Measurements from ENCODE around the gene SYNE1.

SYNE1 gene

DNA sequence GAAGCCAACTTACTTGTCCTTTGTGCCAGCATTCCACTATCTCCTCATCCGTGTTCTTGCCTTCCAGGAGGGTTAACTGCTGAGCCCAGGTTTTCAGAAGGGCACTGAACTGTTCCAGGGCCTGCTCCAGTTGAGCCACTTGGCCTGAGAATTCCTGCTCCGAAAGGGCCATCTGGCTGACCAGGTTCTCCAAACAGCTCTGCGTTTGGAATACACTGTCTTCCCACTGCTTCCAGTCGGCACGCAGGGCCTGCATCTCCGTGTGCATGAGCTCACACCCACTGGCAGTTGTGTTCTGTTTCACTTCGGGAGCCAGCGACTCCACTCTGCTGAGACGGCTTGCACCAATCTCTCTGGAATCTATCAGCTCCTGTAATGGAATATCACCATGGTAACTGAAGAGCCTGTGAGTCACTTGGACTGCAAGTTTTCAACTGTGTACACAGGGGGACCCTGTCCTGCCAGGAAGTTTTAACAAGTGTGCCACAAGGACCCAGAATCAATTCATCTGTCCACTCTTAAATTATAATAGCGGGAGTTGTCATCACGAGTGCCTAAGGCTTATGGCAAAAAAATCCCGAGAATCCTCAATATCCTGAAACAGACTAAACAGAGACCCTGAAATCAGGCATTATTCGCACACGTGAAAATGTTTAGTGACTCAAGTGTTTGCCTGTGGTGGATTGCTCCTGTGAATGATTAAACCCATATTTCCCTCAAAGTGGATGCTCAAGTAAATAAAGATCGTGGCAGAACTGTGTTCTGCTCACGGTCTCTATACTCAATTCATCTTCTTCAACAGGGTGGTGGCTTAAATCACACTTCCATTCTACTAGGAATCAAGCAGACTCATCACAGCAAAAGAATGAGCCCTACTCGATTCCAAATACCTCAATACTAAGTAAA, 255.9 kb downstream of the SYNE1 start:
- in situ Hi-C loops (cut with HindIII; ENCODE audit: low sequenced_read_pairs): no loop called here

DNA sequence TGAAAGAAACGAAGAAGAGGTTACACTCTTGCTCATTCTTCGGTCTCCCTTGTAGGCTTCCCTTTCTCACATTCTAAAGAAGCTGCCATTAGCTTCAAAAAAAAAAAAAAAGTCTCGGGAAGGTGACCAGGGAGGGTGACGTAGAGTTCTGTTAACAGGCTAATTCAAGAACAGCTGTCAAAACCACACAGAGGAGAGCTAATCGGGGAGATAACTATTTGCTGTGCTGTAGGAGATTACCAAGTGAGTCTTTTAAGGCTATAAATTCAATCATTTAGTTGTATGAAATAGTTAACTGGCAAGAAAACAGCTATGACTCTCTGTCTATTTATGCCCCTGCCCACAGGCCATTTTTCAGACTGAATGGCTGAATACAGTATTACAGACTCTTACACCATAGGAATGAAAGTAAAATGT, 256.8 kb downstream of the SYNE1 start:
- in situ Hi-C loops (cut with HindIII; ENCODE audit: low sequenced_read_pairs): no loop called here

DNA sequence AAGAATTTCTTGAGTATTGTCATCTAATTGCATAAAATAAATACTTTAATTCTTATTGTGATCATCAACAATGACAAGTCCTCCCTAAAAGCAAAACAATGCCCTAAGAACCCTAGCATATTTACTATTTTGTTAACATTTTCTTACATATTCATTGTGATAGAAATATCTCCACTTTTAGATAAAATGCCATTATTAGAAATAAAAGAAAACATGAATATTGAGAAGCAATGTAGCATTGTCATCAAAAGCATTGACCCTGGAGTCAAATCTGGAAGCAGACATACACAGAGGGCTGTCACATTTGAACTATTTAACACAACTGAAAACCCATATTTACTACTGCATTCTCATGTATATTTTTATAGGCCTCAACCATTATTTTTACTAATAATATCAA, 257.7 kb downstream of the SYNE1 start:
- in situ Hi-C loops (cut with HindIII; ENCODE audit: low sequenced_read_pairs): no loop called here

DNA sequence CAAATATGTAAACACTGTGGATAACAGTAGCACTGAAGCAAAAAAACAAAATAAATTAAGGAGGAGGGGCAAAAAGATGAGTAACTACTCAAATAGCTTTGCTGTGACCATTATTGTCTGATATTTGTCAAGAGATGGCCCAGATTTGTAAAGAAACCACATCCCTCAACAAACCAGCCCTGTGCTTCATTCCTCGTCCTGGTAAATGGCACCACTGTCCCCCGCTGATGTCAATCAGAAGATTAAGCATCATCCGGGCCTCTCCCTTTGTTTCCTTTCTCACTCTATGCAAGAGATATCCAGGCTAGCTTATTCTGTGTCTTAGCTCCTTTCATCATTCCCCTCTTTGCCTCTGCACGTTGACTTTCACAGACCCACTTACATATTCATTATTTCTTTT, 259.0 kb downstream of the SYNE1 start:
- in situ Hi-C loops (cut with HindIII; ENCODE audit: low sequenced_read_pairs): no loop called here

DNA sequence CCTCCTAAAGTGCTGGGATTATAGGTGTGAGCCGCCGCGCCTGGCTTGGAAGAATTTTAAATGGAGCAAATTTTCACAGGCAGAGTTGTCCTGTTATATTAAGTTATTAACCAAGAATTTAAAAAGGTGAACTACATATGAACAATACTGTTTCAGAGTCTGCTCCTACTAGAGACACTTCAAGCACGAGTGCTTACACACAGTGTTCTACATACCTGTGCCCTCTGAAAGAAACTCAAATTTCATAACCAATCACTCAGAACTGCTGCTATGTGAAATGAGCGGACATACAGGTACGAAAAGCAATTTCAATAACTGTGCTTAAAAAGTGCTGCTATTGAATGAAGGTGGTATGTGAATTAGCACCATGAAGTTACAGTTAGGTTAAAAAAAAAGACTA, 262.0 kb downstream of the SYNE1 start:
- in situ Hi-C loops (cut with HindIII; ENCODE audit: low sequenced_read_pairs): no loop called here

DNA sequence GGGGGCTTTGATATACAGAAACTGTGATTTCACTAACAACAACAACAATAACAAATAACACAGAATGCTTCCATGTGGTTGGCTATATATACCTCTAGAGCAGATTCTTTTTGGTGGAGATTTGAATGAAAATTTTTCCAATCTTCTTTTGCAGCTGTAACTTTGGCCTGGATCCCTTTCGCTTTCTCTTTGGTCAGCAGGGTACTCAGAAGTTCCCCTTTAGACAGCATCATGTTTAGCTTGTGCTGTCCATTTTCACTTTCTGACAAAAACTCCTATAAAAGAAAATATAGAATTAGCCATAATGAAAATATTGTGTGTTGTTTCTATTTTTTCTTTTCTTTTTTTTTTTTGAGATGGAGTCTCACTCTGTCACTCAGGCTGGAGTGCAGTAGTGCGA, 264.2 kb downstream of the SYNE1 start:
- in situ Hi-C loops (cut with HindIII; ENCODE audit: low sequenced_read_pairs): no loop called here

DNA sequence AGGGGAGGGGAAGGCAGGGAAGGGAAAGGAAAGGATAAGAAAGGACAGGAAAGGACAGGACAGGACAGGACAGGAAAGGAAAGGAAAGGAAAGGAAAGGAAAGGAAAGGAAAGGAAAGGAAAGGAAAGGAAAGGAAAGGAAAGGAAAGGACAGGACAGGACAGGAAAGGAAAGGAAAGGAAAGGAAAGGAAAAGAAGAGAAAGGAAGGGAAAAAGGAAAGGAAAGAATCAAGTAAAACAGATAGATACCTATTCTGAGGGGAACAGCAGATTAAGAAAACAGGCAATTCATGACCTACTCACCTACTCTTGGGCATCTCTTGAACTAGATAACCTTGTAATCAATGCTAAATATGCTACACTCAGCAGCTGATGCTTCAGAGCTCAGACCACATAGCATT, 265.4 kb downstream of the SYNE1 start:
- in situ Hi-C loops (cut with HindIII; ENCODE audit: low sequenced_read_pairs): no loop called here

DNA sequence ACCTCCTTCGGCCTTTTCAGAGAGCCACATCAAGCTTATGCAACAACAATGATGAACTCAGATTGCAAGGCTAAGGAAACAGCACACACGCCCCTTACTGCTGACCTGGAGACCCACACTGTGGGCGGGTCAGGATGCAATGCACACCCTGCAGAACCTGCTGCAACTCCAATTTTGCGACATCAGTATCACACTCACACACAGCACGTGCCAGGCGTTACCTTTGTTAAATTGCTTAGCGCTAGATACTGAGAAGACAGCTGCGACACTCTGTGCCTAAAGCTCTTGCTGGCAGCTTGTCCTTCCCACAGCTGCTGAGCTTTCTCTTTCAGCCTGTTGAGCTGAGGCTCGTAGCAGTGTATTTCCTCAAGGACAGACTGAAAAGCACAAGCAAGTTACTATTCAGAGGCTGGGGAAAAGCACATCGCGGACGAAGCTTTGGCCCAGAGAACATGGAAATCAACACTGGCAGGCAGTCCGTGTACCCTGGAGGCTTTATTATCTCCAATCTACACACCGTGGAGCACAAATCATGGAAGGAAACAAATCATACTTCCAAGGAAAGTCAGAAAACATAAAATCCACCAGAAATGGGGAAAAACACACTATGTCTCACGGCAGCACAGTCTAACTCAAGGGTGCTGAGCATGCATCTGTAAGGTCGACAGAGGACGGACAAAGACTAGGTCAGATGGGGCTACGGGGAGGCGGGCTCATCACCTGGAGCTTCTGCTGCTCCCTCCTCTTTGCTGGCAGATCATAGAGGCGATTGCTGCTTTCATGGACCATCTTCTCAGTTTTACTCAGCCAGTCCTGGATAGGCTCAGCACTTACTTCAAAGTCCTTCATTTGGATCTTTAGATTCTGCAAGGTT, 268.2 kb downstream of the SYNE1 start:
- in situ Hi-C loops (cut with HindIII; ENCODE audit: low sequenced_read_pairs): loop anchor here (5.0 kb wide), 1 partner anchor 52 kb away; no protein-coding TSS in a partner anchor

DNA sequence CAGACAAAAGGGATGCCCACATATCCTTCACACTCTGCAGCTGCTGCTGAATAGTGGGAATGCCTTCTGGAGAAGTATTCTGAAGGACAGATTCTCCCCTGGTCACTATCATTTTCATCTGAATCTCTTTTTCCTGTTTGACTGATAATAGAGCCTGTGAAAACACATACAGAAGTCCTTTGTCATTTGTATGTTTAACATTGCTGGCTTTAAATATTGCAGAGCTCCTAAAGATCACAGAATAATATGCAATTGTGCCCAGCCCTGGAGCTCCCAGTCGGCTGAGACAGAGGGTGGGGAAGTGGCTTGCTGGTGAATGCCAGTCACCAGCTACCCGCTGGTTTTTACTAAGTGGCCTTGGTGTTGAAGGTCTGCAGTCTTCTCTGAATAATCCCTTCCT, 272.3 kb downstream of the SYNE1 start:
- in situ Hi-C loops (cut with HindIII; ENCODE audit: low sequenced_read_pairs): loop anchor here (5.0 kb wide), 1 partner anchor 48 kb away; no protein-coding TSS in a partner anchor

DNA sequence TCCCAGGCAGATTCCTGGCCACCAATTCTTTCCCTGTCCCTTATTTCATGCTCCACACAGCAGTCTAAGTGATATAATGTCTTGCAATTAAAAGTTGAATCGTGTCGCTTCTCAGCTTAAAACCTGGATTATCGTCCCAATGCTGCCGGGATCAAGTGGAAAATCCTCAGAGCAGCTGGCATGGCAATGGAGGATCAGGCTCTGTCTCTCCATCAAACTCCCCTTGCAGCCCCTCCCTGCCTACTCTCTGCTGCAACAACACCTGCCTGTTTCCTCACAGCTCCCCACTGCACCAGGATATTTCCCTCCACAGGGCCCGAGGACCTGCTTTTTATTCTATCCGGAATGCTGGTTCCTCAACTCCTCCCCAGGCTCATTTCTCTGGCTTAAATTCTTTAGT, 277.1 kb downstream of the SYNE1 start:
- in situ Hi-C loops (cut with HindIII; ENCODE audit: low sequenced_read_pairs): no loop called here

DNA sequence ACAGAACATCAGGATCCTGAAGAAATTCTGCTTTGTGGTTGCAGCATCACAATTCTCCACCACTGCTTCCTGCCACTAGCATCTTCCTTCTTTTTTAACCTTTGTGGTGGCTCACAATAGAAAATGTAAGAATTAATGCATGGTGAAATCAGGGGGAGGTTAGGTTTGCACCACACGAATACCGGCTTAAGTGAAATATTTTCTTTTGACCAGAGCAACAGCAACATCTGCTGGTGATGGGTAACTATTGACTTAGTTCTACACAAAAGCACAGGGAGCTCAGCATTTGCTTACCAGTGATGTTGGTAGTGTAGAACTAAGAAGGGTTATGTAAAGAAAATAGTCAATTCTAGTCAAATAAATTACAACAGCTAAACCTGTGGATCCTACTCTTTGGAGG, 280.5 kb downstream of the SYNE1 start:
- in situ Hi-C loops (cut with HindIII; ENCODE audit: low sequenced_read_pairs): no loop called here

DNA sequence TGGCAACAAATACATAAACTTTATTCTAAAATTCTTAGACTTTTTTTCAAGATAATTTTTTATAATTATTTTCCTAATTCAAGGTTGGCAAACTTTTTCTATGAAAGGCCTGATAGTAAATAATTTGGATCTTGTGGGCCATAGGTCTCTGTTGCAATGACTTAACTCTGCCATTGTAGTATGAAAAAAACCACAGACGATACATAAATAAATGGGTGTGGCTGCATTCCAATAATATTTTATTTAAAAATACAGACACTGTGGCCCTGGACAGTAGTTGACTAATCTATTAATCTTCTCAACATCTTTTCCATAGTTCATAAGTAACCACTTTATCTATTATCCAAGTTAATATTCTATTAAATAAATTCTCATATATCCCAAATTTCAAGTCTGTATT, 281.1 kb downstream of the SYNE1 start:
- in situ Hi-C loops (cut with HindIII; ENCODE audit: low sequenced_read_pairs): no loop called here

DNA sequence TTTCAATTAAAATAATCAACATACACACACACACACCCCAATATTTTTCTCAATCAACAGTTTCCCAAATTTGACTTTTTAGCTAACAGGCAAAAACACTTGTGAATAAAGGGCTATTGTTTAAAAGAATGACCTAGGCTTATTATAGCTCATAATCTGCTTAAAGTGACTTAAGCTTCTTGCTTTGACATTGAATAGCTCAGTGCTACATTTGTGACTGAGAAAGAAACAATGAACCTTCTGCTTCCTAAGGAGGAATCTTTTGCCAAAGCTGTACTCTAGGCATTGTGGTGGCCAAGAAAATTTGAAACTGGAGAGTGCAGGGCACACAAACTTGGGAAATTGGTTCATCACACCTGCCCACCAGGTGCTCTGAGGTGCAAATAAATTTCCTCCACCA, 282.0 kb downstream of the SYNE1 start:
- in situ Hi-C loops (cut with HindIII; ENCODE audit: low sequenced_read_pairs): no loop called here

DNA sequence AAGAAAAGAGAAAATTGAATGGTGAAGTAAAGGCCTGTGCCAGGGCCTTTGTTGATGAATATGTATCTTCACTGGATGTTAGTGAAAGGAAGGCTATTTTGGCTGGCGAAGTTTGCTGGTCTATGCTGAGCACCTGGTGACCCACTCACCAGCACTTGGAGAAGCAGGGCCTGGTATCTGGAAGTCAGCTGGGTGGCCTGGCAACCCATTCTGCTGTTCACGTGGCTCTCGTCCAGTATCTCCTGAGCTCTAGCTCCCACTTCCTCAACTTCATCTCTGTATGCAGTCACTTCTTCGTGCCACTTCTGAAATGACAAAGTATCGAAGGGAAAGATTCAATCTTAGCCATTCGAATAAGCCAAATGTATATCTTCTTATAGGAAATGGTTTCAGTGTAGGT, 283.7 kb downstream of the SYNE1 start:
- in situ Hi-C loops (cut with HindIII; ENCODE audit: low sequenced_read_pairs): no loop called here

DNA sequence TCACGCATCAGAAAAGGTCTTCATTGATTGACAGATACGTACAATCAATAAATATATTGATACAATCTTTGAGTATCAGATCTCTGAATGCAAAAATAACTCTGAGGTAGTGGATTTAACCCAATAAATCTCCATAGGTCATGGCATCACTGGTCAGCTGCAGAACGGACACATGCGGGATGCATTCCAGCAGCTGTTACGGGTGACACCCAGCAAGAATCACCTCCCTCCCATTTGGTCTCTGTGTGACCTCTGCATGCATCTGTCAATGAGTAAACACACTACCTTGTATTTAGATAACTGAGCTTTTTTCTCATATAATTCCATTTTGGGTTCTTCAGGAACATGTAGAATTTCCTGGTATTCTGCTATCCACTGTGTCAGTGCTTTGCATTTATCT, 285.4 kb downstream of the SYNE1 start:
- in situ Hi-C loops (cut with HindIII; ENCODE audit: low sequenced_read_pairs): no loop called here

DNA sequence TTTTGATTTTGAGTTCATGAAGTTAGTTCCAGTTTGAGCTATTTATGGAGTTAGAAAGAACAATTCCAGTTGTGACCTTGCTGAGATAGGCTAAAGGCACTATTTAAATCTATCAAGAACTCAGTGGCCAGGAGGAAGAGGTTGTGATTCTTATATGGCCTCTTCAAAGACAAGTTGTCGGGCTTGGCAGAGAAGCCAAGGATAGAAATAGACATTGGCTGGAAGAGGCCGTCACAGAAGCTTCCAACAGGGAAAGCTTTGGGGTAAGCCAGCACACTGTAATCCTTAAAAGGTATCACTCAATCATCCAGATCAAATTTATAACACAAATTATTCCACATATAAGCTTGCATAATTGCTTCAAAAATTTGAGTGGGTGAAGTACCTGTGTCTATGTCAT, 286.1 kb downstream of the SYNE1 start:
- in situ Hi-C loops (cut with HindIII; ENCODE audit: low sequenced_read_pairs): no loop called here

DNA sequence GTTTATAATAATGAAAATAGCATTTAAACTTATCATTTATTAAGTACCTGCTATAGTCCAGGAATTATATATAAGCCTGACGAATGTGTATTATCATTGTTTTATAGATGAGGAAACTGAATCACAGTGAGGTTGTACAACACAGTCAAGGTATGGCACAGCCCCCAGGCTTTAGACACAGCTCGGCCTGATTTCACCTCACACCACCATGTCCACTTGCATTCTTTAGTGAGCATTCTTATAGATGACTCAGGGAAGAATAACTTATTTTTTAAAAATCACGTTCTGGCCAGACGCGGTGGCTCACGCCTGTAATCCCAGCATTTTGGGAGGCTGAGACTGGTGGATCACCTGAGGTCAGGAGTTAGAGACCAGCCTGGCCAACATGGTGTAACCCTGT, 289.0 kb downstream of the SYNE1 start:
- in situ Hi-C loops (cut with HindIII; ENCODE audit: low sequenced_read_pairs): no loop called here

DNA sequence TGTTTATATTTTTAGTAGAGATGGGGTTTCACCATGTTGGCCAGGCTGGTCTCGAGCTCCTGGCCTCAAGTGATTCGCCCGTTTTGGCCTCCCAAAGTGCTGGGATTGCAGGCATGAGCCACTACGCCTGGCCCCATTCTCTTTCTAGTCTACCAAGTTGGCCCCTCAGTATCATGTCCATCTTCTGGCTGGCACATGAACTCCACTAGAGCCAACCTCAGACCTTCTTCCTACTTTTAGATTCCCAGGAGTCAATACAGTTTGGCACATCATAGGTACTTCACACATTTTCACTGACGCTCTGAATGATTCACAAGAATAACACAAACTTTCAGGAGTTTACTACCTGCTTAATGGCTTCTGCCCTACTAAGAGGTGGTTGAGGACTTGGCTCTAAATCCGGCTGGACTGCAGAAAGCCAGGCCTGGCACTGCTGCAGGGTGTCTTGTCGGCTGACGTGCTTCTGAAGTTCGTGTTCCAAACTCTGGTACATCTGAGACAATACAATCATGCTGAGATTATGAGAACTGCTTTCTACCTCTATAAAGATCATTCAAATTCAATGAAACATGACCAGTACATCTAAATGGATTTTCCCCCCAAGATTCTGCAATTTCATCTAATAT, 293.3 kb downstream of the SYNE1 start:
- in situ Hi-C loops (cut with HindIII; ENCODE audit: low sequenced_read_pairs): no loop called here

DNA sequence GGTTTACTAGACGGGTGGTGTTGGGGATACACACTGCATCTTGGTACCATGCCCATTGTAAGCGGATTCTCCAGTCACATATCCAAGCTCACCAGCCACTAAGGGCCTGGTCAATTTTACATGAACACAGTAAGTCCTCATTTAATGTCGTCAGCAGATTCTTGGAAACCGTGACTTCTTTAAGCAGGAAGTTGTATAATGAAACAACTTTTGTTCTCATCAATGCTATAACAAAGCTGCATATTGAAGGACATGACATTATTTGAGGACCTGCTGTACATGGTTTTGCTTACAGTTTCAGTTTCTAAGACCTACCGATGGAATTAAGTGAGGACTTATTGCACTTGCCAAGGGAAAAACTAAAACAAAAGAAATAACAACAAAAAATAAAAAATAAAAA, 295.6 kb downstream of the SYNE1 start:
- in situ Hi-C loops (cut with HindIII; ENCODE audit: low sequenced_read_pairs): no loop called here

DNA sequence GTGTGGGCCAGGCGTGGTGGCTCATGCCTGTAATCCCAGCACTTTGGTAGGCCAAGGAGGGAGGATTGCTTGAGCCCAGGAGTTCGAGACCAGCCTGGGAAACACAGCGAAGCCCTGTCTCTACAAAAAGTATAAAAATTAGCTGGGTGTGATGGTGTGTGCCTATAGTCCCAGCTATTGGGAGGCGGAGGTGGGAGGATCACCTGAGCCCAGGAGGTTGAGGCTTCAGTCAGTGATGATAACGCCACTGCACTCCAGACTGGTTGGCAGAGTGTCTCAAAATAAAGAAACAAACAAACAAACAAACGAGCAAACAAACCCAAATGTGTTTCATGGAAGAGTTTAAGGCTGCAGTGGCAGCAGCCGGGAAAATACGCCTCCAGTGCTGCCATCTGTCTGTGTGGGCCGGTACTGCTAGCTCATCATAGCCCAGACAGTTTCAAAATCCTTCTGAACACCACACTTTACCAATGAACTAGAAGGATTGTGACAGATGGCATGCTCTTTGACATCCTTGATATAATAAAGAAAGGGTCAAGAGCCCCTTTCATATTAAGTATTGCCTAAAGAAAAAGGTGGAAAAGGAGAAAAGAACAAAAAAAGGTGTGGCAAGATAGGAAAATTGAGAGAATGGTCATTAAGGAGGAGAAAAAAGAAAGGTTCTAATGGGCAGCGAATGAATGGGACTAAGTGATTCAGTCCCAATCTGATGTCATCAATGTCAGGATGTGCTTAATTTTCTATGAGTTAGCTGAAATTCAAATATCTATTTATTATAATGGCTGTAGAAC, 298.6 kb downstream of the SYNE1 start:
- in situ Hi-C loops (cut with HindIII; ENCODE audit: low sequenced_read_pairs): no loop called here

DNA sequence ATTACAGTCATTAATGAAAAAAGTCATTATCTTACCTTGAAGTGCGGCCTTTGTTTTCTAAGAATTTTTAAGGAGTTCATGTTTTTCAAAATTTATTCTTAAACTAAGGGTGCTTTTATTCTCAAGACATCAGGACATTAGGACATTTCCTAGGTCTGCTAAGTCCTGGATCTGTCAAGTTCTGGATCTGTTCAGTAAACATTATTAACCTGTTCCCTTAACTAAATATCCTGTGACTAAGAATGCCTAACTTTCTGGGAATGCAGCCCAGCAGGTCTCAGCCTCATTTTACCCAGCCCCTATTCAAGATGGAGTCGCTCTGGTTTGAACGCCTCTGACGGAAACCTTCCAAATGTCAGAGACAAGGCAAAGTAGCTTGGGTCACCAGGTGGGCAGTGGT, 302.6 kb downstream of the SYNE1 start:
- in situ Hi-C loops (cut with HindIII; ENCODE audit: low sequenced_read_pairs): no loop called here

All from endothelial cell of hepatic sinusoid (primary cell).